GM12865 (cell line): ENCODE data around the gene RNASE8.

Source experiments
- DNase-seq: peaks from one replicate; pipeline ENCODE4 v3.0.0; 2010; ENCODE audit warnings: low read depth
- H3K4me3 ChIP-seq: 2 replicates; pipeline ENCODE4 v1.5.1; 2011; ENCODE audit warnings: mild to moderate bottlenecking, low read depth, low read length, control low read depth
- TF ChIP-seq, protein P1 (sequence below): IDR thresholded peaks from 2 replicates; pipeline ENCODE4 v1.5.1; 2011; ENCODE audit warnings: low read length, control low read depth, low read depth, inconsistent platforms; ENCODE audit not compliant: insufficient read depth; ENCODE audit errors: missing control alignments

RNASE8 gene

DNA sequence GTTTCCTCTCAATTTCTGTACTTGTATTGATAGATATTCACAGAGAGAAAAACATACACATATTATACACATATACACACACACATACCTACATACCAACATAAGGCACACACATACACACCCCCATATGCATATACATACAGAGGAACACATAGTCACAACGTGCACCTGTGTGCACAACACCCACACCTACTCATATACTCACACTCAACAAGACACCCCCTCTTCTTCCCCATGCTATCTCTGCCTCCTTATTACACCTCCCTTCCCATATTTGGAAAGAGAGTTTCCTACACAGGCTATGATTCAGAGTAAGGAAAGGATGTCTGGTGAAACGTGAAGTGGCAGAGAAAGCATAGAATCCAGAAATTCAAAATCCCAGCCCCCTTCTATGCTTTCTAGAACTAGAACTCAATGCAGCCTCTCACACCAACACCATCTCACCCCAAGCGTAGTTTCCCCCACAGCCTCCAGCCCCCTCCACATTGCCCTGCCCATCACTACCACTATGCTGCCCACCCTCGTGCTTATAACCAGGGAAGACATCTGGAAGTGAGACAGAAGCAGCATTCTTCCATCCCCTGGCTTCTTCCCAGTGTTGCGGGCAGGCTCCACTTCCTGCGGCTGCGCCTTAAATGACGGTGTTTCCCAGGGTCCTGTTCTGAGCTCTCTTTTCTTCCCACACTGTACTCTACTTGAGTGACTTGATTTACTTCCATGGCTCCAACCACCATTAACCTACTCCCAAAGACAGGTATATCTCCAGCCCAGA lies 2.4 kb downstream of the RNASE8 start:
- TF ChIP-seq, protein P1, sequence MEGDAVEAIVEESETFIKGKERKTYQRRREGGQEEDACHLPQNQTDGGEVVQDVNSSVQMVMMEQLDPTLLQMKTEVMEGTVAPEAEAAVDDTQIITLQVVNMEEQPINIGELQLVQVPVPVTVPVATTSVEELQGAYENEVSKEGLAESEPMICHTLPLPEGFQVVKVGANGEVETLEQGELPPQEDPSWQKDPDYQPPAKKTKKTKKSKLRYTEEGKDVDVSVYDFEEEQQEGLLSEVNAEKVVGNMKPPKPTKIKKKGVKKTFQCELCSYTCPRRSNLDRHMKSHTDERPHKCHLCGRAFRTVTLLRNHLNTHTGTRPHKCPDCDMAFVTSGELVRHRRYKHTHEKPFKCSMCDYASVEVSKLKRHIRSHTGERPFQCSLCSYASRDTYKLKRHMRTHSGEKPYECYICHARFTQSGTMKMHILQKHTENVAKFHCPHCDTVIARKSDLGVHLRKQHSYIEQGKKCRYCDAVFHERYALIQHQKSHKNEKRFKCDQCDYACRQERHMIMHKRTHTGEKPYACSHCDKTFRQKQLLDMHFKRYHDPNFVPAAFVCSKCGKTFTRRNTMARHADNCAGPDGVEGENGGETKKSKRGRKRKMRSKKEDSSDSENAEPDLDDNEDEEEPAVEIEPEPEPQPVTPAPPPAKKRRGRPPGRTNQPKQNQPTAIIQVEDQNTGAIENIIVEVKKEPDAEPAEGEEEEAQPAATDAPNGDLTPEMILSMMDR: no peak
- no peak for DNase-seq
- no peak overlapping the region for H3K4me3 ChIP-seq

DNA sequence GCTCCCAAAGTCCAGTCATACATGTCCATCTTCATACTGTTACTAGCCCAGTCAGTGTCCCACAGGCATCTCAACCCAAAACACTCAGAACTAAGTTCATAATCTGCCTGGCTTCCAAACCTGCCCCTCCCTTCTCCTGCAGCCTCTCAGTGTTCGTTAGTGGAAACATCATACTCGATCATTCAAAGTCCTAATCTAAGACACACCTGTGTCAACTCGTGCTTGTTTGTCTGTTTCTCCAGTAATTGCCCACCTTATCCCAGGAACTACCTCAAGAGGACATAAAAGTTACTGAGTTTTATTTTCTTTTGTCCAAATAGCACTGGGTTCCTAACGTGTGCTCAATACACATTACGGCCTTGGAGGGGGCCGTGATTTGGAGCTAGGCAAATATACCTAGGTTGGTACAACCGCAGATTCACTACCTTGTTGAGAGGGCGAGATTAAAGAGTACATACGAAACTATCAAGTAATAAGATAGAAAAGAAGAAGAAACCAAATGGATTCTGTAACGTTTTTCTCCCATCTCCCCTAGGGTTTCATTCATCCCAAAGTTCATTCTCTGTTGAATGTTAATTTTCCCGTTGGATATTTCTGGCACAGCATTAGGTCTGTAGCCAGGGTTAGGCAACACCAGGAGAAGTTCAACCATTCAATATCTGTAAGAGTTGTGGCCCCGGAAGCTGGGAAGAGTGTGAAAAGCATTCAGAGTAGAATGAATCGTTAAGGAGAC lies 3.2 kb downstream of the RNASE8 start:
- no peak for DNase-seq
- H3K4me3 ChIP-seq: no peak overlapping the region
- TF ChIP-seq, protein P1: no peak

DNA sequence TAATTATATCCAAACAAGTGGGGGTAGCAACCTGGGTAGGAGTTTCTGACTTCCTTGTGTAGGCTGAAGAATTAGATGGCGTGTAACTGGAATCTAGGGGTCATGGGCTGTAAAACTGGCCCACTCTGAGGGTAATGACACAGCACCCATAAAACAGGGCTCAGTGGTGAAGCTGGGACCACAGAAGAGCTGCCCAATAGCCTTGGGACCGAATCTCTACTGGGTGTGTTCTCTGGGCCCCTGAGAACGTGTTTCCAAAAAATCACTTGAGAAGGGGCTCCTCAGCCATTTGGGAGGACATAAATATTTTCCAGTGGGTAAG lies 3.7 kb downstream of the RNASE8 start:
- DNase-seq: no peak
- TF ChIP-seq, protein P1: no peak
- H3K4me3 ChIP-seq: no peak overlapping the region

DNA sequence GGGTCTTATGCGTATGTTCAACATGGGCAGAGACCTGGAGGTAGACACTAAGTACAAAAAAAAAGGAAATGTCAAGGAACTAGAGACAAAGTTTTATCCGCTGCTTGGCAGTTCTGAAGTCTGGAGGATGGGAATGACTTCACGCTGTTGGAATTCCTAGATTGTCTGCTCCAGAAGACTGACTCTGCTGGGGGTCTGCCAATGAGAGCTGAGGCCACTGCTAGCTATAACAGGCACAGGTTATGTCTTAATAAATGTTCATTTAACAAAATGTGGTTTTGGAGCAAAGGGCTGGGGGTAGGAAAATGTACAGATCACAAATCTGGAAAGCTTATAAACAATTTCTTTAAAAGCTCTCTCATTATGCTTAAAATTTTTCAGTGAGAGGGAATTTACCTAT lies 5.9 kb downstream of the RNASE8 start:
- no peak for DNase-seq
- no peak overlapping the region for H3K4me3 ChIP-seq
- TF ChIP-seq, protein P1: no peak

DNA sequence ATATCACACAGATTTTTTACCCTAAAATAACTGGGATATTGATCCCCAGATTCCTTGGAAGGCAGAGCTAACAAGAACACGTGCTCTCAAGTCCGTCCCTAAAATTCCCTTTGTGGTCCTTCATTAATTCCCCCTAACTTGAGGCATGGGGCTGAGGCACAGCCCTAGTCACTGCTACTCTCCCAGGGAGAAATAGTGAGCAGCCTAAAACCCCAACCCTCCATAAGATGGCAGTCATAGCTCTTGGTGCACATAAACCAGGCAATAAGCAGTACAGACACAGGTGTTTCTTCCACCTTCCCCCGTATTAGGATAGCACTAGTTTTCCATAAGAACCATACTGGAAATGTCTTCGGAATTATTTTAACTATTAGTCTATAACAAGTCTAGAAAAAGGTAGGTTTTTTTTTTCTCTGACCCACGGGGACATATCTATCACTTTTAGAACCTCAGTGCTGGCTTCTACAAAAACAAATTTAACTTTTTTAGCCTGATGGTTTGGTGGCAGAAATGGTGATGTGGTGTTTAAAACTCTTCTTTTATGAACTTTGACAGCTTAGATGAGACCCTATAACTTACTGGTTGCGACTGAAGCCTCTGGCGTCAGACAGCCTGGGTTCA lies 9.4 kb downstream of the RNASE8 start:
- no peak for DNase-seq
- H3K4me3 ChIP-seq: no peak overlapping the region
- TF ChIP-seq, protein P1: peak; percentile 29

DNA sequence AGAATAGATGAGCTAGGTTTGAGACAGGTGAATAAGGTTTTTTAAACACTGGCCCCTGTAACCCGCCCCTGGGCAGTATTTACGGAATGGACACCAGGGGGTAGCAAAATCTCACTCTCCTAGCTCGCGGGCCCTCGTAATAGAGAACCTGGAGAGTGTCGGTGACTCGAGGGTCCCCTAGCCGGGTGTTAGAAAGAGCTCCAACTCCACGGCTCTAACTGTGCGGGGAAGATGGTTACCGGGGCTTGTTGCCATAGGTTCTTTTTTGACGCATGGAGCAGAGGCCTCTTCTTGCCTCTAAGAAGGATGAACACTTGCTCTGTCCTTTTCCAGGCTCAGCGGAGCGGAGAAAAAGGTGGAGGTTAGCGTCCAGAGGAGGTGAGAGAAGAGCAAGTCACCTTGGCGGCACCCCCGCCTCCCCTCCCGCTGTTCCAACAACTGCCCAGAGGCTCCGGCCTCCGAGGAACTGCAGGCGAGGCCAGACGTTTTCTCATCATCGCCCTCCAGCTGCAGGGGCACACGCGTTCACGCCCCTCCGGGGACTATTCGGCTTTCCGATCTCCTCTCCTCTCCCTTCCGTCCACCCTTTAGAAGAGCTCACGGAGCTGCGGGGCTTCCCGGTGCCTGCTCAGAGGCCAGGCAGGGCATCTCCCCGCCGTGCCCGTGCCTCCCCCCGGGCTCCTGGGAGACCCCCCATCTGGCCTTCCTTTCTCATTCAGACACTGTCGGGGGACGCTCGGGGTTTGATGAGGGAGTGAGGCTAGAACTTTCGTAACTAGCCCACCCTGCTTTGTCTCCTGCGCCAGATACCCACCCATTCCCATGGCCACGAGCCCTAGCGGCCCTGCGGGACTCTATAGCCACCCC lies 11.1 kb downstream of the RNASE8 start:
- H3K4me3 ChIP-seq: no peak overlapping the region
- DNase-seq: peak; percentile 51
- TF ChIP-seq, protein P1: peak; percentile 38
